GM18498 (cell line): Measurements from ENCODE around the gene TNNI3.

Experiments used
- ATAC-seq: cut with Tn5 transposase; IDR thresholded peaks from one replicate; pipeline ENCODE4 v1.9.1; 2021; ENCODE audit warnings: mild to moderate bottlenecking, moderate library complexity; ENCODE audit not compliant: unreplicated experiment

TNNI3 gene

GRCh38 chr19:55147545-55148251, 9.8 kb downstream of the TNNI3 start:
- no peak for ATAC-seq

- ATAC-seq, result no peak
These were observed 10.7 kb downstream of the TNNI3 start for GRCh38 chr19:55146705-55147273.

GRCh38 chr19:55146078-55146704, 11.3 kb downstream of the TNNI3 start:
- ATAC-seq, result no peak

DNA sequence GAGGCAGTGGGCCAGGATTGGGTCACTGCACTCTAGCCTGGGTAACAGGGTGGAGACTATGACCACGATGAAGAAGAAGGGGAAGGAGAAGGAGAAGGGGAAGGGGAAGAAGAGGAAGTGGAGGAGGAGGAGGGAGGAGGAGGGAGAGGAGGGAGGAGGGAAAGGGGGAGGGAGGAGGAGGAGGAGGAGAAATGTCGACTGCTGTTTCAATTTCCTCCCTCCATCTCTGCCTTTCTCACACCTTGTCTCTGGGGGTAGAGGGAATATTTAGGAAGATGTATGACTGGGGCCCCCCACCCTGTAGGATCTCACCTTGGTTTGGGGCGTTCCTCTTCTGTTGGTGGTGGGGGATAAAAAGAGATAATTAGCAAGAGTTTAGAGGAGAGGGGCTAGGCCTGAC, 12.3 kb downstream of the TNNI3 start:
- no peak for ATAC-seq

DNA sequence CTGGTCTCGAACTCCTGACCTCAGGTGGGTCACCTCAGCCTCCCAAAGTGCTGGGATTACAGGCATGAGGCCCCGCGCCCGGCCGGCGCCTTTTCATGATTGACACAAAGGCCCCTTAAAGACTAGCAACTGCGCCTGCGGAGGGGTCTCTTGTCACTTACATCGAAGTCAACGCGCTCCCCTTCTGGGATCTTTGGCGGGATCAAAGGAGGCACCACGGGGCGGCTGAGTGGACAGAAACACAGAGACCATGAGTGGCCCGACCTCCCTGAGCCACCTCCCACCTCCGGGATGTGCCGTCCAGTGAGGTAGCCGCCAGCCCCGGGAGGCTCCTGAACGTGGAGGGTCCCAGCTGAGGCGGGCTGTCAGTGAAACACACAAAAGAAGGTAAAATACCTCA, 15.8 kb downstream of the TNNI3 start:
- ATAC-seq, result no peak

DNA sequence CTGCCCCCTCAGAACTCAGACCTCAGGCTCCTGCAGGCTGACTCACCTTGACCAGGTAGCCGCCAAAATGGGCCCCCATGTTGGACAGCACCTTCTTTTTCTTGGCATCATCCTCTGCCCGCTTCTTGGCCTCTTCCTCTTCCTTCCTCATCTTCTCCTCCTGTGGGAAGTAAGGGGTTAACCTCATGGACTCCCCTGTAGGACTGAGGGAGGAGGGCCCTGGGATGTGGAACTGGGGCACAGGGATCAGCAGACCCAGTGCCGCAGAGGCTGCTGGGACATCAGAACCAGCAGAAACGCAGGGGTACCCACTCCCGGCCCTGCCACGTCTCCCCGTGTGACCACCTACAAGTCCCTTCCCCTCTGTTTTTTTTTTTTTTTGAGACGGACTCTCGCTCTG, 19.6 kb downstream of the TNNI3 start:
- ATAC-seq, result no peak

DNA sequence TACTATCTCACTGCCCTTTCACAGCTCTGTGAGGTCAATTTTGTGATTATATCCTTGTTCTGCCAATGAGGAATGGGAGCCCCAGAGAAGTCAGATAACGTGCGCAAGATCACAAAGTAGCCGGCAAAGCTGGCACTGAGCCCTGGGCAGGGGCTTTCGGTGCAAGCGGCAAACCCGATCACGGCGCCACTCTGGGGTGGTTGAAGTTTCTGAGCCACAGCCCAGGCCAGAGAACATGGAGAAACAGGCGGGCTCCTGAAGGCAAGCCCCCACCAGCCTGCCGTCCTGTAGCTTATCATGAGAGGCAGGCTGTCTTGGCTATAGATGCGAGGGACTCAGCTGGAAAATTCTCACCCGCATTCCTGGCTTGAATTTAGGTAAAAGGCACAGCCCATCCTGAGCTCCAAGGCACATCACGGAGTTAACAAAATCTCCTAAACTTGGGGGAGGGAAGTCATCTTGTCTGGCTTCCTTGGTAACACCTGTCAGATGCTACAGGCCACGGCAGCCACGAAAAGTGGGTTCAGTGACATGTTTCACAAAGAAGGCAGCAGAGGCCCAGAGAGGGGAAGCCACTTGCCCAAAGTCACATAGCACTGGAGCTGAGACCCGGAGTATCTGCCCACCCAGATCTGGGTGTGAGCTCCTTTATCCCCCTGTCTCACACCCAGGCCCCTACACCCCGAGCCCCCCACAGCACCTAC, 21.0 kb downstream of the TNNI3 start:
- ATAC-seq, result no peak

- no peak for ATAC-seq
These were observed 22.8 kb downstream of the TNNI3 start for GRCh38 chr19:55134736-55135135.

DNA sequence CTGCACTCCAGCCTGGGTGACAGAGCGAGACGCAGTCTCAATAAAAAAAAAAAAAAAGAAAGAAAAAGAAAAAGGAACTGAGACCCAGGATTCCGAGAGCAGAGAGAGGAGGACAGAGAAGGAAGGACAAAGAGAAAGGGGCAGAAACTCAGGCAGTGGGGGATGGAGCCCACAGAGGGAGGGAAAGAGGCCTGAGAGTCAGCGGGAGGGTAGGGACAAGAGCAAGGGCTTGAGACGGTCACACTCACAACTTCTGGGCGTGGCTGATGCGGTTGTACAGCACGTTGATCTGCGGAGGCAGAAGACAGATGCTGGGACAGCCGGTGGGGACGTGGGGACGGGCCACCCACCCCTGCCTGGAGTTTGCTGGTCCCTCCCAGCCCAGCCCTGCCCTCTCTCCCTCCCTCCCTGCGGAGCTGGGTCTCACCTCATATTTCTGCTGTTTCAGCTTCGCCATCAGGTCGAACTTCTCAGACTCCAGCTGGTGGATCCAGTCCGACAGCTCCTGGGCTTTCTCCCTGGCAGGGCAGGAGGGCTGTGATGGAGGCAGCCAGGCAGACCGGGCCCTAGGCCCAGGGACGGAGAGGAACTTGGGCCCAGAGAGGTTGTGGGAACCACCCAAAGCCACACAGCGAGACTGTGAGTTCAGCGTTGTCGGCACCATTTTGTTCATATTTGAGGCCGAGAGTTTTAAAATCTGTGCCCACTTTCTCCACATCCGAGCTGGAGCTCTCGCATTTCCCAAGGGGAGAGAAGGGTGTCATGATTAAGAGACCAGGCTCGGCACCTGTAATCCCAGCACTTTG, 23.7 kb downstream of the TNNI3 start:
- ATAC-seq, result no peak

DNA sequence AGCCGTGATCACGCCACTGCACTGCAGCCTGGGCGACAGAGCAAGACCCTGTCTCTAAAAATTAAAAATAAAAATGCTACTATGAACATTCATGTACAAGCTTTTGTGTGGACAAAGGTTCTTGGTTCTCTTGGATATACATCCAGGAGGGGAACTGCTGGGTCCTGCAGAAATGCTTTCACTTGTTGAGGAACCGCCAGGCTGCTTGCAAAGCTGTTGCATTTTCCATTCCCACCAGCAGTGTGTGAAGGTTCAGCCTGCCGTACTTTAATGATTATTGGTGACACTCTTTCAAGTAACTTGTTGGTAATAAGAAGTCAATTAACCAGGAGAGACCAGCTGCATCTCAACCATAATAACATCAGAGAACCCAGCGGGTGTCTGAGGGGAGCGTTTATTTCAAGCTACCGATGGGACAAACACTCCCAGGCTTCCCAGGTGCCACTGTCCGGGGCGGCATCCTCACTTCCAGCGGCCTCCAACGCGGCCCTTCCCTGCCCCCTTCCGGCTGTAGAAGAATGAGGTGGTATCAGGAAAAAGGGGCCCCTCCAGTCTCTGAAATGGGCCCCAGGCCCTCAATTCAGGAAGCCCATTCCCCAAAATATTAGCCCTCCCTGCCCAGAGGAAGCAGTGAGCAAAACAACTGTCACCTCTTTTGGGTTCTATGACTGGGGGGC, 24.9 kb downstream of the TNNI3 start:
- no peak for ATAC-seq

- ATAC-seq, result no peak
These were observed 26.1 kb downstream of the TNNI3 start for GRCh38 chr19:55131421-55131820.

DNA sequence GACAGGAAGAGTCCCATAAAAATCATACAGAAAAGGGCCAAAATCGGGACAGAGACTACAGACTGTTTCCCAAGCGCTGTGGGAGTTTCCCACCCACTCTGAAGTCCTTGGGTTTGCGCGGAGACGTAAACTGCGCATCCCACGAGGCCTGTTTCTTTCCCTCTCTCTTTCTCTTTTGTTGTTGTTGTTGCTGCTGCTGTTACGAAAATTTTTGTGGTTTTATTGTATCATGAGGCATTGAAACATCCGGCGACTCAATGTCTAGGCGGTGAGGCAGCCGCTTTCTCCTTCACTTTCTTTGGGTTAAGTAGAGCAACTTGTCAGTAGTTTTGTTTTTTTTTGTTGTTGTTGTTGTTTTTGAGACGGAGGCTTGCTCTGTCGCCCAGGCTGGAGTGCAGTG, 38.5 kb downstream of the TNNI3 start:
- ATAC-seq, result no peak

- ATAC-seq, result no peak
These were observed 39.0 kb downstream of the TNNI3 start for GRCh38 chr19:55118401-55118991.

DNA sequence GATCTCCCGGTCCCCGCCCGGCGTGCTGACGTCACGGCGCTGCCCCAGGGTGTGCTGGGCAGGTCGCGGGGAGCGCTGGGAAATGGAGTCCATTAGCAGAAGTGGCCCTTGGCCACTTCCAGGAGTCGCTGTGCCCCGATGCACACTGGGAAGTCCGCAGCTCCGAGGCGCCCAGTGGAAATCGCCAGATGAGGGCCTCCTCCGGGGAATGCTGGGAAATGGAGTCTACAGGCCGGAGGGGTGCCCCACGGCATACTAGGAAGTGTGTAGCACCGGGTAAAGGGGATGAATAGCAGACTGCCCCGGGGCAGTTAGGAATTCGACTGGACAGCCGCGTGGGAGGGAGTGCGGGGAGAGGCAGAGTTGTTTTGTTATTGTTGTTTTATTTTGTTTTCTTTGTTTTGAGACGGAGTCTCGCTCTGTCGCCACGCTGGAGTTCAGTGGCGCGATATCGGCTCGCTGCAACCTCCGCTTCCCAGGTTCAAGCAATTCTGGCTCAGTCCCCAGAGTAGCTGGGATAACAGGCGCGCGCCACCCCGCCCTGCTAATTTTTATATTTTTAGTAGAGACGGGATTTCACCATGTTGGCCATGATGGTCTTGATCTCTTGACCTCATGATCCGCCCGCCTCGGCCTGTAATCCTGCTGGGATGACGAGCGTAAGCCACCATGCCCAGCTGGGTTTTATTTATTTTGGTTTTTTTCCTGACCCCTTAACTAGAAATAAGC, 39.7 kb downstream of the TNNI3 start:
- ATAC-seq, result peak; percentile 89

DNA sequence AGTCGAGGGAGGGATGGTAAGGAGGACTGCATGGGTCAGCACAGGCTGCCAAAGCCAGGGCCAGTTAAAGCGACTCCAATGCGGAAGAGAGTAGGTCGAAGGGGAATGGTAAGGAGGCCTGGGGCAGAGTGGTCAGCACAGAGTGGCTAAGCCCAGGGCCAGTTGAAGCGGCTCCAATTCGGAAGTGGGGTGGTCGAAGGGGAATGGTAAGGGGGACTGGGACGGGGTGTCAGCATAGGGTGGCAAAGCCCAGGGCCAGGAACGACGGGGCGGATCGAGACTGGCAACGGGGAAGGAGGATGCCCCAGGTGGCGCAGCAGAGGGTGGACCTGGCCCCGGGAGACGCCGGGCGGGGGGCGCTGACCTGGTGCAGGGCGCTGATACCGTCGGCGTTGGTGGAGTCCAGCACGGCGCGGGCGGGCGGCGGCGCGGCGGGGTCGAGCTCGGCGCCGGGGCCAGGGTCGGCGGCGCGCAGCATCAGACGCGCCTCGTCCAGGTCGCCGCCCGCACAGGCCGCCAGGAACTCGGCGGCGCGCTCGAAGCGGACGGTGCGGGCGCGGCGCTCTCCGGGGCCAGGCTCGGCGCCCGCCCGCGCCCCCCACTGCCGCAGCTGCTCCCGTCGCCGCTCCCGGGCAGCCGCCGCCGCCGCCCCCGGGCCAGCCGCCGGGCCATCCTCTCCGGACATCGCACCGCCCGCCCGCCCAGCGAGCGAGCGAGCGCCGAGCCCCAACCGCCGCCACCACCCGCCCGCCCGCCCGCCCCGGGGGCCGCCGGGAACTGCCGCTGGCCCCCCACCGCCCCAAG, 40.5 kb downstream of the TNNI3 start, which contains the start of gene PPP1R12C:
Gene PPP1R12C, minus strand, starts transcription at position 779 of the 804 bp plus-strand sequence. Its CDS starts 94 bp downstream, at position 685.
- ATAC-seq, result peak; percentile 24

- ATAC-seq, result peak; percentile 28
These were observed 41.2 kb downstream of the TNNI3 start for GRCh38 chr19:55116232-55116858.

GRCh38 chr19:55115446-55116065, 42.0 kb downstream of the TNNI3 start:
- ATAC-seq, result no peak
